ENCODE data around the gene CLMP.
"Not testable (repeated sequence)": the region's sequence is repeated elsewhere in the genome, so short reads cannot be mapped to it uniquely, and the experiment has no call there.

The CLMP gene

GRCh38 chr11:123166071-123166559 lies 28.9 kb downstream of the CLMP start:
- peak; percentile 93 for DNase-seq

- no peak for DNase-seq
Measured at GRCh38 chr11:123164732-123165450, 30.2 kb downstream of the CLMP start.

- no peak for DNase-seq
Measured at GRCh38 chr11:123163621-123164020, 31.4 kb downstream of the CLMP start.

GRCh38 chr11:123161376-123162030 lies 33.5 kb downstream of the CLMP start:
- no peak for DNase-seq

DNA sequence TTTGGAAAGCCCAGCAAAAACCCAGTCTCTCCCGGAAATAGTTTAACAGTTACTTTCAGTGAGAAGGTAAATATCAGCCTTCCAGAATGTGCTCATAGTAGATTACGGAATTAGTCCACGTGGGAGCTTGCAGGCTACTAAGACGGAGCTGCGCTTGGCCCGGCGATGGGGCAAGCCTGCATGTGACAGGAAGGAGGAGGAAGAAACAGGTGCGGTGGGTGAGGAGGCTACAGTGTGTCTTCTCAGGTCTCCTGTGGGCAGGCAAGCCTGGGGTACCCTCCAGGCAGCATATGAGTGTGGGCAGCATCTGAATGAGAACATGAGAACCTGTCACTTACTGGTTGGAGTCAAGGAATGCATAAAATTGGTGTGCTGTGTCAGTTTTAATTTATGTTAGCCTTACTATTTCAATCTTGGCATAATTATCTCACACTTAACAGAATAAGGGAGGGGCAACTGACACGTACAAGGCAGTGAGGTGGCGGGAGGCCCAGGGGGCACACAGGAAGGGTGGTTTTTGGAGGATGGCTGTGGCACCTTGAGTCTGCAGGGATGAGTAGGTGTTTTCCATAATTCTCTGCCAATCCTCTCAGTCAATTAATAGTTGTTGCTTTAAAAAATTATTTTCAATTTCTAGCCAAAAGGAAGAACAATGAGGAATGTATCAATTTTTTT lies 35.7 kb downstream of the CLMP start:
- DNase-seq, result no peak

DNA sequence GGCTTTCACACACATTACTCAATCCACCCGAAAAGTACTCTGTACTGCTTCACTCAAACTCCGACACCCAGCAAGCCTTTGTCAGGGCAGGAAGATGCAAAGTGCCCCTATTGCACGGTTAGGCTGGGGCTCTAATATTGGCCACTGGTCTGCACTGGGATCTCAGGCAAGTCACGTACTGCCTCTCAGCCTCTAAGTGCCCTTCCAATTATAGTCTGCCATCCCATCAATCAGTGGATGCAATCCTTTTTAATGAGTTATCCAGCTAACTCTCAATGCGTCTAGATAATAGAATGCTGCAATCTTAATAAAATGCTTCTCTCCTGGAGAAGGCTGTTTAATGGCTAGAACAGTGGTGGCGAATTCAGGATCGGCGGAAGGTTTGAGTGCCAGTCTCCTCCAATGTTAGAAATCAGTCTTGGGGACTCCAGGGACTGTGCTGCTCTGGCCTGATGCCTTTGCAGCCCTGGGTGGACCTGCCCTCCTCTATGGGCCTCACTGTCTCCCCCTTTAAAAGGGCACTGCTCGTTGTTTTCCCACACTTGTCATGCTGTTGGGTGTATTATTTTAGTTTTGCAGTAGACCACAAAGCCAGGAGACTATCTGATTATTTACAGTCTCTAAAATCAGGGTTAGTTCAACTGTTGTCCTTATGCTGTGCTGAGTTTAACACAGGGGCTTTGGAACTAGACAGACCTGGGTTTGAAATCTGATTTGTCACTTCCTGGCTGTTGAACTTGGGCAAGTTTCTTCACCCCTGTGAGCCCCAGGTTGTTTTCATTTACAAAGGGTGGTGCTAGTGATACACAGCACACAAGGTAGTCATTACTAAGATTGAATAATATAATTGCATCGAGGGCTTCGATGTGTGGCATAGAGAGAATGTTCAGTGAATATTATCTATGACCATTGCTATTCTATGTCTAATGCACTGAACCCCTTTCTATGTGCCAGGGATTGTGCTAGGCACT lies 36.7 kb downstream of the CLMP start:
- no peak for DNase-seq

- no peak for DNase-seq
Measured at GRCh38 chr11:123152951-123153350, 42.1 kb downstream of the CLMP start.

GRCh38 chr11:123152346-123152745 lies 42.7 kb downstream of the CLMP start:
- not testable (repeated sequence) for DNase-seq

GRCh38 chr11:123151796-123152195 lies 43.3 kb downstream of the CLMP start:
- DNase-seq, result no peak

GRCh38 chr11:123151366-123151765 lies 43.7 kb downstream of the CLMP start:
- no peak for DNase-seq

GRCh38 chr11:123150882-123151281 lies 44.2 kb downstream of the CLMP start:
- no peak for DNase-seq

DNA sequence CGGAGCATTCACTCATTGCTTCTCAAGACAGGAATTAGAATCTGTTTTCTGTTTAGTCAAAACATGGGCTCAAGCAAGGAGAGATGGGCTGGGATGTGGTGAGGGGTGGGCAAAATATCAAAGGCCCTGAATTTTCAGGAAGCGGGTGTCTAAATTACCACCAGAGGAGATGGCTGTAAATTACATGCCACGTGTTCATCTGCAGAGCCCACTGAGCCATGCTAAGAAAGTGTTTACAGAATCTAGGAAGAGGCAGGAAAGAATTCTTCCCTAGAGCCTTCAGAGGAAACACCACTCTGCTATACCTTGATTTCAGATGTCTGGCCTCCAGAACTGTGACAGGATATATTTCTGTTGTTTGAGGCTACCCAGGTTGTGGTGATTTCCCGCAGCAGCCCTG lies 46.1 kb downstream of the CLMP start:
- no peak for DNase-seq

GRCh38 chr11:123145661-123146060 lies 49.4 kb downstream of the CLMP start:
- no peak for DNase-seq

DNA sequence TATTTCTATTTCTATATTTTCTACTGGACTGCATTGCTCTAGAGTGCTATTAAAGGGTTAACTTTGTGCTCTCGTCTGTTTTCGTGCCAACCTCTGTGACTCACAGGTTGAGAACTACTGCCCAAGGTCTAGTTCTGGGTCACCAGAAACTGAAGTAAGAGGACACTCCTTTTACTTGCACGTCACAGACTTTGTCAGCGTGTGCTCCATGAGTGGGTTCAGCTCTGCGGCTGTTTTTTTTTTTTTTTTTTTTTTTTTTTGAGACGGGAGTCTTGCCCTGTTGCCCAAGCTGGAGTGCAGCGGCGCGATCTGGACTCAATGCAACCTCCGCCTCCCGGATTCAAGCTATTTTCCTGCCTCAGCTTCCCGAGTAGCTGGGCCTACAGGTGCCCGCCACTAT lies 49.8 kb downstream of the CLMP start:
- DNase-seq, result peak; percentile 72

GRCh38 chr11:123144707-123145106 lies 50.3 kb downstream of the CLMP start:
- peak; percentile 66 for DNase-seq

- no peak for DNase-seq
Measured at GRCh38 chr11:123143921-123144320, 51.1 kb downstream of the CLMP start.

GRCh38 chr11:123143476-123143875 lies 51.6 kb downstream of the CLMP start:
- DNase-seq, result no peak

DNA sequence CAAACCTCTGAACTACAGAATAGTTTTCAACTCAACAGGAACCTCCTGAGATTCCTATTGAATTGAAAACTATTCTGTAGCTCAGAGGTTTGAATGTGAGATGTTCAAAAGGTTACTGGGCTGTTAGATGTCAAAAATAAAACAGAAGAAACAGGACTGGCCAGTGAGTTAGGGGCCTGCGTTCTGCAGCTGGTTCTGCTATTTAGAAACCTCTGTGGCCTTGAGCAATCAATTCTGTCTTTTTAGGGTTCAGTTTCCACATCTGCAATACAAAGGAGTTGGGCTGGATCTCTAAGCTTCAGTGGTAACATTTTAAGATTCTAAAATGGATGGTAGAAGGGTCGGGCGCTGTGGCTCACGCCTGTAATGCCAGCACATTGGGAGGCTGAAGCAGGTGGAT lies 55.8 kb downstream of the CLMP start:
- no peak for DNase-seq

DNA sequence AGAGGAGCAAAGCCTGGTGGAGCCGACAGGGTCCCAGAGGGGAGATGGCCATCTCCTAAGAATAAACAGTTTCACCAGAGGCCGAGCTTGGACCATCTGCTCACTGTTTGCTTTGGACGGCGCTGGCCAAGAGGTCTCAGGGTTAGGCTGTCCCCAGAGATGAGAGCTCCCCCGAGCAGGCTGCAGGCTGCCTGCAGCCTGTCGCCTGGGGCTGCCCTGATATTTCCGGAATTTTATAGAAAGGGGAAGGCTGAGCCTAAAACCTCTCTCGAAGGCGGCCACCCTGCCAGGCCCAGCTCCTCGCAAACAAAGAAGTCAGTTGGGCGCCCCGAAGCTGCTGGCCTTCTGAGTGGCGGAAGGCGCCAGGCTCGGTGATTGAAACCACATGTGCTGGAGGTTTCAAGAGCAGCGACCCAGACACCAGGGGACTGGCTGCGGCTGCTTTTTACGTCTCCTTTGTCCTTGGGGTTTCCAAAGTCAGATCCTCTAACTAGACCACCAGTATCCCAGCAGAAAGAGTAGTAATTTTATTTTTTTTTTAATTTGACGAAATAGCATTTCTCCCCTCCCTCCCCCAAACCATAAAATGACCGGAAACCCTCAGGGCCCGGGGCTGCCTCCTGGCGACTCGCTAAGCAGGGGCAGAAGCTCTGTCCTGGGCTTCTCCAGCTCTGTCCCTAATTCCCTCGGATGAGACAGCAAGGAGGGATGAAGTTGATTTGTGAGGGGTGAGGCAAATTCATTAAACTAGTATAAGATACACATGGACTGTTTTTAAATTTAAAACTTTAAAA lies 57.4 kb downstream of the CLMP start:
- DNase-seq, result peak; percentile 90

DNA sequence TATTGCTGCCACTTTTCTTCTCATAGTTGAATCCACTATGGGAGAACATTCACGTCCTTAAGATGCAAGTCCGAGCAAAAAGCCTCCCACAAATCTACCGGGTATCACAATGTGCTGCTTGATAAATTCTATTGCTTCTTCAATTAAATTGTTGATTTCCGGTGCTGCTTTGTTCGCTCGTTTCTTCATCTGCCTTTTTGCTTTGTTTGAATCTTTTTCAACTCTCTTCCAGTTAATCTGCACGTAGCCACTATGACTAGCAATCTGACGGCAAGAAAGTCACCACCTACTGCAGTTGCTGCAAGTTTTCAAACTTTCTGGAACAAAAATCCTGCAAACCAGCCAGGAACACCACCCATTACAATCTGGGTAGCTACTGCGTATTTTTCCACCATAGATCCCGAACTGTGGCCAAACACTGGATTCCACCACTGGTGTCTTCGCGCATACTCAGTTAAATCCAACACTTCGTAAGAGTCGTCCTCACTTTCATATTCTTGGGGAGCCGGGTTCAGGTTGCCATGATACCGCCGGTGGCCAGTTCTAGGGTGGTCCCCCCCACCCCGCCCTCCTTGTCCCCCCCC lies 59.1 kb downstream of the CLMP start:
- DNase-seq, result no peak

- no peak for DNase-seq
Measured at GRCh38 chr11:123132881-123133280, 62.2 kb downstream of the CLMP start.
